Endodermal cell (in vitro differentiated cells): ENCODE data around the gene MAP3K20. TPM values are rescaled to one million over a fixed set of nuclear protein-coding genes. Genes with fewer than 3 reads are reported as not detected.

Source experiments
- DNase-seq: peaks from one replicate; pipeline ENCODE4 v3.0.0-alpha.2; 2017
- H3K27ac ChIP-seq: 2 replicates; pipeline ENCODE4 v1.5.1; 2013; ENCODE audit warnings: mild to moderate bottlenecking, low read depth, low read length, moderate library complexity
- H3K27me3 ChIP-seq: 2 replicates; pipeline ENCODE4 v1.6.1; 2013; ENCODE audit warnings: mild to moderate bottlenecking, low read length, moderate library complexity; ENCODE audit not compliant: insufficient read depth, control insufficient read depth, poor library complexity, severe bottlenecking
- H3K36me3 ChIP-seq: 2 replicates; pipeline ENCODE4 v1.7.0; 2013; ENCODE audit warnings: mild to moderate bottlenecking, low read length, moderate library complexity; ENCODE audit not compliant: control insufficient read depth, insufficient read depth
- H3K4me1 ChIP-seq: one replicate; pipeline ENCODE4 v1.7.0; 2013; ENCODE audit warnings: low read length; ENCODE audit not compliant: control insufficient read depth, insufficient read depth
- H3K4me3 ChIP-seq: 2 replicates; pipeline ENCODE4 v1.5.1; 2013; ENCODE audit warnings: mild to moderate bottlenecking, low read length, moderate library complexity
- H3K9ac ChIP-seq: 2 replicates; pipeline ENCODE4 v1.6.1; 2013; ENCODE audit warnings: mild to moderate bottlenecking, low read length, moderate library complexity; ENCODE audit not compliant: poor library complexity, severe bottlenecking; ENCODE audit errors: extremely low read depth
- H3K9me3 ChIP-seq: 2 replicates; pipeline ENCODE4 v1.6.1; 2013; ENCODE audit warnings: mild to moderate bottlenecking, low read length, moderate library complexity; ENCODE audit not compliant: control insufficient read depth
- H3K27ac Mint-ChIP-seq: 2 replicates; pipeline ENCODE4 v1.8.0; 2020; ENCODE audit warnings: mixed read lengths
- H3K27me3 Mint-ChIP-seq: 2 replicates; pipeline ENCODE4 v1.8.0; 2021; ENCODE audit warnings: mild to moderate bottlenecking, mixed read lengths; ENCODE audit not compliant: insufficient read depth
- H3K36me3 Mint-ChIP-seq: 2 replicates; pipeline ENCODE4 v1.8.0; 2020; ENCODE audit warnings: low read depth, mixed read lengths
- H3K4me1 Mint-ChIP-seq: 2 replicates; pipeline ENCODE4 v1.8.0; 2020; ENCODE audit warnings: mixed read lengths
- H3K4me3 Mint-ChIP-seq: 2 replicates; pipeline ENCODE4 v1.8.0; 2020; ENCODE audit warnings: mild to moderate bottlenecking, moderate library complexity, mixed read lengths
- H3K9me3 Mint-ChIP-seq: 2 replicates; pipeline ENCODE4 v1.8.0; 2020; ENCODE audit warnings: mild to moderate bottlenecking, mixed read lengths
- CTCF ChIP-seq: fragments of 200-600 bp; sonication (generic); conservative IDR thresholded peaks from 2 replicates; pipeline ENCODE4 v1.5.0; 2021; ENCODE audit warnings: antibody characterized with exemption, mild to moderate bottlenecking
- WGBS, 2 experiments: methylation state at CpG; one replicate each; pipeline versions ENCODE4 v1.1.5 to v1.1.7; 2013; ENCODE audit warnings: missing lambda C conversion rate in 2 of 2, mixed read lengths in 1 of 2; ENCODE audit not compliant: insufficient coverage in 1 of 2, insufficient read length in 1 of 2; 5-methylcytosine and 5-hydroxymethylcytosine counted together
- total RNA-seq, 2 donors: library from RNA; stranded (reverse); fragmentation: NEBNext Ultra II Directional in 1 of 2; extraction: Animal tissue kit (Norgen Biotek cat#: 25700) in 1 of 2; gene quantifications; 2 replicates in 1 of 2; 3 replicates in 1 of 2; pipeline ENCODE4 v1.2.1, GENCODE V29; 2021

Gene MAP3K20
- total RNA-seq, 2 donors from 2014 or later, result 29.4 to 29.9 TPM

- no peak for DNase-seq
- no peaks in the 10 kb centered on the region for H3K36me3 ChIP-seq
- peaks cover 3% of the 10 kb centered on the region for H3K4me1 ChIP-seq
- no peak overlapping the region for H3K4me3 ChIP-seq
- WGBS, 2 experiments, result 91% methylated on average over 2 of the region's 2 CpGs; no CpG with 5 or more reads in 1 of the 2 experiments
- peaks cover under 1% of the 10 kb centered on the region for H3K9me3 ChIP-seq
- Mint-ChIP-seq H3K27ac (no peak overlapping the region), H3K27me3 (no peaks in the 10 kb centered on the region), H3K4me1 (peaks cover 5% of the 10 kb centered on the region), H3K4me3 (no peak overlapping the region), H3K9me3 (peaks cover under 1% of the 10 kb centered on the region), H3K36me3 (peaks cover 25% of the 10 kb centered on the region)
- H3K9ac ChIP-seq, result no peak overlapping the region
- TF ChIP-seq CTCF, result no peak
- H3K27ac ChIP-seq, result no peak overlapping the region
- no peaks in the 10 kb centered on the region for H3K27me3 ChIP-seq
Observed at GRCh38 chr2:173240083-173240482, 164.4 kb downstream of the MAP3K20 start.

GRCh38 chr2:173241643-173242042 lies 166.0 kb downstream of the MAP3K20 start:
- Histone ChIP-seq H3K27me3 (no peaks in the 10 kb centered on the region), H3K27ac (no peak overlapping the region), H3K4me1 (no peaks in the 10 kb centered on the region), H3K9ac (no peak overlapping the region), H3K36me3 (no peaks in the 10 kb centered on the region), H3K4me3 (no peak overlapping the region), H3K9me3 (no peaks in the 10 kb centered on the region)
- Mint-ChIP-seq H3K4me1 (no peaks in the 10 kb centered on the region), H3K36me3 (peaks cover 13% of the 10 kb centered on the region), H3K27ac (no peak overlapping the region), H3K9me3 (no peaks in the 10 kb centered on the region), H3K27me3 (no peaks in the 10 kb centered on the region), H3K4me3 (no peak overlapping the region)
- WGBS, 2 experiments, result 100% methylated on average over 1 of the region's 1 CpG
- DNase-seq, result no peak
- no peak for TF ChIP-seq CTCF

- H3K9ac ChIP-seq, result no peak overlapping the region
- Mint-ChIP-seq H3K4me3 (no peak overlapping the region), H3K27me3 (no peaks in the 10 kb centered on the region), H3K36me3 (peaks cover 7% of the 10 kb centered on the region), H3K27ac (no peak overlapping the region), H3K9me3 (no peaks in the 10 kb centered on the region), H3K4me1 (no peaks in the 10 kb centered on the region)
- no peak overlapping the region for H3K4me3 ChIP-seq
- H3K27ac ChIP-seq, result no peak overlapping the region
- no peaks in the 10 kb centered on the region for H3K27me3 ChIP-seq
- no peak for DNase-seq
- no peaks in the 10 kb centered on the region for H3K9me3 ChIP-seq
- TF ChIP-seq CTCF, result no peak
- no peaks in the 10 kb centered on the region for H3K36me3 ChIP-seq
- H3K4me1 ChIP-seq, result no peaks in the 10 kb centered on the region
- 84% methylated on average over 2 of the region's 2 CpGs; no CpG with 5 or more reads in 1 of the 2 experiments for WGBS, 2 experiments
Observed at GRCh38 chr2:173247156-173247555, 171.5 kb downstream of the MAP3K20 start.
